H9 (cell line): ENCODE measurements around the gene PLD1. TPM values are rescaled to one million over a fixed set of nuclear protein-coding genes. Genes with fewer than 3 reads are reported as not detected.

Experiments
- DNase-seq: peaks from one replicate; pipeline ENCODE4 v3.0.0-alpha.2; 2017
- H2AFZ ChIP-seq: one replicate; pipeline ENCODE4 v1.6.1; 2013; ENCODE audit warnings: mild to moderate bottlenecking, low read length, control low read depth, moderate library complexity
- H2AK5ac ChIP-seq: 2 replicates; pipeline ENCODE4 v1.6.1; 2013; ENCODE audit warnings: low read length, control low read depth, mixed read lengths; ENCODE audit not compliant: insufficient read length
- H2BK120ac ChIP-seq: one replicate; pipeline ENCODE4 v1.6.1; 2013; ENCODE audit warnings: low read depth, mild to moderate bottlenecking, low read length, control low read depth, inconsistent platforms; ENCODE audit not compliant: poor library complexity, severe bottlenecking
- H2BK12ac ChIP-seq: 2 replicates; pipeline ENCODE4 v1.6.1; 2013; ENCODE audit warnings: low read length, control low read depth, mixed read lengths, low read depth; ENCODE audit not compliant: insufficient read length
- H2BK15ac ChIP-seq: 2 replicates; pipeline ENCODE4 v1.6.1; 2013; ENCODE audit warnings: low read depth, low read length, control low read depth
- H2BK20ac ChIP-seq: one replicate; pipeline ENCODE4 v1.6.1; 2013; ENCODE audit warnings: low read depth, mild to moderate bottlenecking, low read length, control low read depth, inconsistent platforms; ENCODE audit not compliant: poor library complexity, severe bottlenecking
- H2BK5ac ChIP-seq: 2 replicates; pipeline ENCODE4 v1.6.1; 2013; ENCODE audit warnings: low read length, control low read depth, mixed read lengths; ENCODE audit not compliant: insufficient read length
- H3K14ac ChIP-seq: 2 replicates; pipeline ENCODE4 v1.6.1; 2013; ENCODE audit warnings: low read length, control low read depth; ENCODE audit not compliant: insufficient read depth
- H3K18ac ChIP-seq: 2 replicates; pipeline ENCODE4 v1.6.1; 2013; ENCODE audit warnings: low read depth, mild to moderate bottlenecking, mixed read lengths, low read length, control low read depth; ENCODE audit not compliant: insufficient read length
- H3K23ac ChIP-seq: 2 replicates; pipeline ENCODE4 v1.6.1; 2013; ENCODE audit warnings: low read length, control low read depth, mixed read lengths, low read depth; ENCODE audit not compliant: insufficient read length
- H3K23me2 ChIP-seq: 2 replicates; pipeline ENCODE4 v1.6.1; 2013; ENCODE audit warnings: low read depth, mild to moderate bottlenecking, mixed read lengths, low read length, control low read depth; ENCODE audit not compliant: insufficient read length, poor library complexity, severe bottlenecking
- H3K27ac ChIP-seq: 2 replicates; pipeline ENCODE4 v1.5.1; 2013; ENCODE audit warnings: low read length, control low read depth, mixed read lengths, low read depth; ENCODE audit not compliant: insufficient read length
- H3K27me3 ChIP-seq: 2 replicates; pipeline ENCODE4 v1.6.1; 2013; ENCODE audit warnings: low read length, control low read depth, inconsistent platforms; ENCODE audit not compliant: insufficient read depth
- H3K4ac ChIP-seq: 2 replicates; pipeline ENCODE4 v1.6.1; 2013; ENCODE audit warnings: low read depth, mild to moderate bottlenecking, control low read depth, inconsistent platforms, low read length, moderate library complexity
- H3K4me1 ChIP-seq: 2 replicates; pipeline ENCODE4 v1.6.1; 2013; ENCODE audit warnings: low read length, control low read depth, inconsistent platforms; ENCODE audit not compliant: insufficient read depth
- H3K4me2 ChIP-seq: 2 replicates; pipeline ENCODE4 v1.6.1; 2013; ENCODE audit warnings: low read length, control low read depth, mixed read lengths; ENCODE audit not compliant: insufficient read length, insufficient read depth
- H3K56ac ChIP-seq: 2 replicates; pipeline ENCODE4 v1.6.1; 2013; ENCODE audit warnings: low read depth, mild to moderate bottlenecking, mixed read lengths, low read length, control low read depth; ENCODE audit not compliant: insufficient read length
- H3K79me1 ChIP-seq: 2 replicates; pipeline ENCODE4 v1.6.1; 2013; ENCODE audit warnings: low read depth, mild to moderate bottlenecking, moderate library complexity, low read length, control low read depth, inconsistent platforms; ENCODE audit not compliant: insufficient read depth, poor library complexity, severe bottlenecking
- H3K79me2 ChIP-seq: 2 replicates; pipeline ENCODE4 v1.6.1; 2013; ENCODE audit warnings: low read length, control low read depth, inconsistent platforms; ENCODE audit not compliant: insufficient read depth
- H3K9ac ChIP-seq: 2 replicates; pipeline ENCODE4 v1.6.1; 2013; ENCODE audit warnings: low read length, control low read depth, mixed read lengths; ENCODE audit not compliant: insufficient read length; ENCODE audit errors: extremely low read depth
- H3K9me3 ChIP-seq: one replicate; pipeline ENCODE4 v1.6.1; 2013; ENCODE audit warnings: low read depth, low read length, inconsistent platforms; ENCODE audit not compliant: control insufficient read depth
- H3T11ph ChIP-seq: one replicate; pipeline ENCODE4 v1.6.1; 2013; ENCODE audit warnings: mild to moderate bottlenecking, low read length, control low read depth, inconsistent platforms
- H4K20me1 ChIP-seq: one replicate; pipeline ENCODE4 v1.6.1; 2013; ENCODE audit not compliant: control insufficient read depth, insufficient read length, insufficient read depth
- H4K5ac ChIP-seq: 2 replicates; pipeline ENCODE4 v1.6.1; 2013; ENCODE audit warnings: low read depth, mild to moderate bottlenecking, mixed read lengths, low read length, control low read depth; ENCODE audit not compliant: insufficient read length
- H4K8ac ChIP-seq: replicated peaks from 2 replicates; pipeline ENCODE4 v1.6.1; 2013; ENCODE audit warnings: low read length, control low read depth, mixed read lengths, low read depth; ENCODE audit not compliant: insufficient read length
- H4K91ac ChIP-seq: 2 replicates; pipeline ENCODE4 v1.6.1; 2013; ENCODE audit warnings: low read depth, mild to moderate bottlenecking, moderate library complexity, mixed read lengths, low read length, control low read depth; ENCODE audit not compliant: insufficient read length
- H3K27ac Mint-ChIP-seq, 3 experiments: 2 replicates in 2 of 3; 3 replicates in 1 of 3; pipeline ENCODE4 v1.8.0; 2020 to 2021; ENCODE audit warnings: mixed read lengths in 3 of 3, mild to moderate bottlenecking in 1 of 3, moderate library complexity in 1 of 3
- H3K27me3 Mint-ChIP-seq: 2 replicates; pipeline ENCODE4 v1.8.0; 2021; ENCODE audit warnings: low read depth, mild to moderate bottlenecking, moderate library complexity, mixed read lengths
- H3K36me3 Mint-ChIP-seq, 3 experiments: 2 replicates in 2 of 3; 3 replicates in 1 of 3; pipeline ENCODE4 v1.8.0; 2020 to 2021; ENCODE audit warnings: low read depth in 3 of 3, mixed read lengths in 3 of 3; ENCODE audit not compliant: insufficient read depth in 1 of 3
- H3K4me1 Mint-ChIP-seq, 2 experiments: 2 replicates each; pipeline ENCODE4 v1.8.0; 2020; ENCODE audit warnings: mixed read lengths in 2 of 2
- H3K4me3 Mint-ChIP-seq, 2 experiments: 2 replicates in 1 of 2; 3 replicates in 1 of 2; pipeline ENCODE4 v1.8.0; 2020 to 2021; ENCODE audit warnings: mild to moderate bottlenecking in 2 of 2, mixed read lengths in 2 of 2, moderate library complexity in 1 of 2
- H3K9me3 Mint-ChIP-seq, 2 experiments: 2 replicates in 1 of 2; 3 replicates in 1 of 2; pipeline ENCODE4 v1.8.0; 2020; ENCODE audit warnings: mild to moderate bottlenecking in 2 of 2, mixed read lengths in 2 of 2, moderate library complexity in 1 of 2
- WGBS: extraction: QIAGEN DNeasy Blood & Tissue Kit; methylation state at CpG from one replicate; pipeline ENCODE4 v1.1.7; 2013; ENCODE audit warnings: missing lambda C conversion rate, low lambda C conversion rate, mixed read lengths; ENCODE audit not compliant: insufficient read length; ENCODE audit errors: extremely low coverage; 5-methylcytosine and 5-hydroxymethylcytosine counted together
- total RNA-seq: library from RNA; stranded (reverse); gene quantifications from 2 replicates; pipeline ENCODE4 v1.2.1, GENCODE V29; 2021
- TF ChIP-seq, protein P1 (sequence below): fragments of 200-600 bp; sonication (generic); conservative IDR thresholded peaks from 3 replicates; pipeline ENCODE4 v1.8.0; 2021; ENCODE audit warnings: antibody characterized with exemption, mild to moderate bottlenecking

PLD1 gene
- total RNA-seq, 1 experiment from 2014 or later: 1.8 TPM

DNA sequence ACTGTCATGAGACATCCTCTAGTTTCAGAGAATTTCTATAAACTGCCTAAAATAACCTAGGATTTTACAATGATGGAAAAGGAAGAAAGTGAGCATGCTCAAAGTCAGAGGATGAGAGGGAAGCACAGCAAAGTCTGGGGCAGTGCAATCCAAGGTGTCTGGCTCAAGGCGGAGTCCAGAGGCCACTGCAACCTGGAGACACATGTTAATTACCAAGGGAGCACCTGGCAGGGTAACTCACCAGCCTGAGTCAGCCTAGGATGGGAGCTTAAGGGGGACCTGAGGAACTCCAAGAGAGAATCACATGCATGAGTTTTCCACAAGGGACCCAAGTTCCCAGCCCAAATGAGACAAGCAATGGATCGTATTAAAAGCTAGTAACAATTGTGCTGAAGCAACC, 49.8 kb downstream of the PLD1 start:
- Mint-ChIP-seq H3K4me1 (peaks cover 0 to 4% of the 10 kb centered on the region in 2 experiments; a peak in 2 of 4 replicates), H3K4me3 (no peak overlapping the region), H3K27me3 (peaks cover 2% of the 10 kb centered on the region; the same call in 1 of the 2 replicates), H3K9me3 (no peaks in the 10 kb centered on the region), H3K36me3 (no peaks in the 10 kb centered on the region), H3K27ac (no peak overlapping the region)
- Histone ChIP-seq H3K4me1 (no peaks in the 10 kb centered on the region; the same call in 1 of the 2 replicates), H2BK5ac (no peak overlapping the region), H2BK15ac (no peak overlapping the region), H3K27ac (no peak overlapping the region), H3K56ac (no peak overlapping the region), H3K18ac (no peak overlapping the region), H3K9ac (no peak overlapping the region), H3K14ac (no peak overlapping the region), H3K27me3 (no peaks in the 10 kb centered on the region), H3K9me3 (no peaks in the 10 kb centered on the region), H3K23ac (no peak overlapping the region), H4K91ac (no peak overlapping the region), H3T11ph (no peak overlapping the region), H4K5ac (no peak overlapping the region), H3K79me1 (no peaks in the 10 kb centered on the region), H2BK20ac (no peak overlapping the region), H4K20me1 (no peaks in the 10 kb centered on the region), H3K79me2 (no peaks in the 10 kb centered on the region), H2BK120ac (no peak overlapping the region), H2AK5ac (no peak overlapping the region), H3K4ac (no peak overlapping the region), H4K8ac (no peak overlapping the region), H3K4me2 (no peak overlapping the region), H3K23me2 (no peaks in the 10 kb centered on the region), H2AFZ (no peak overlapping the region), H2BK12ac (no peak overlapping the region)
- TF ChIP-seq, protein P1, sequence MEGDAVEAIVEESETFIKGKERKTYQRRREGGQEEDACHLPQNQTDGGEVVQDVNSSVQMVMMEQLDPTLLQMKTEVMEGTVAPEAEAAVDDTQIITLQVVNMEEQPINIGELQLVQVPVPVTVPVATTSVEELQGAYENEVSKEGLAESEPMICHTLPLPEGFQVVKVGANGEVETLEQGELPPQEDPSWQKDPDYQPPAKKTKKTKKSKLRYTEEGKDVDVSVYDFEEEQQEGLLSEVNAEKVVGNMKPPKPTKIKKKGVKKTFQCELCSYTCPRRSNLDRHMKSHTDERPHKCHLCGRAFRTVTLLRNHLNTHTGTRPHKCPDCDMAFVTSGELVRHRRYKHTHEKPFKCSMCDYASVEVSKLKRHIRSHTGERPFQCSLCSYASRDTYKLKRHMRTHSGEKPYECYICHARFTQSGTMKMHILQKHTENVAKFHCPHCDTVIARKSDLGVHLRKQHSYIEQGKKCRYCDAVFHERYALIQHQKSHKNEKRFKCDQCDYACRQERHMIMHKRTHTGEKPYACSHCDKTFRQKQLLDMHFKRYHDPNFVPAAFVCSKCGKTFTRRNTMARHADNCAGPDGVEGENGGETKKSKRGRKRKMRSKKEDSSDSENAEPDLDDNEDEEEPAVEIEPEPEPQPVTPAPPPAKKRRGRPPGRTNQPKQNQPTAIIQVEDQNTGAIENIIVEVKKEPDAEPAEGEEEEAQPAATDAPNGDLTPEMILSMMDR: no peak
- WGBS: no CpG with 5 or more reads among the region's 2 CpGs
- no peak for DNase-seq
